Activated T-cell treated with anti-CD3 and anti-CD28 coated beads, Interleukin-2, amount 50 U/mL, for 72 hours (primary cell): ENCODE measurements around the gene TENT4B. TPM values are rescaled to one million over a fixed set of nuclear protein-coding genes. Genes with fewer than 3 reads are reported as not detected.
"Not testable (repeated sequence)": the region's sequence is repeated elsewhere in the genome, so short reads cannot be mapped to it uniquely, and the experiment has no call there.

Source experiments
- ATAC-seq, 2 donors: fragments of 150-1000 bp; cut with Tn5 transposase; replicated peaks in 1 of 2; 2 replicates each; pipeline ENCODE4 v1.10.0; 2021; ENCODE audit warnings: moderate library complexity in 2 of 2, mild to moderate bottlenecking in 1 of 2
- DNase-seq, 2 donors: peaks; one replicate each; pipeline ENCODE4 v3.0.0; 2021 to 2022; ENCODE audit warnings: mixed read lengths in 1 of 2
- H3K27ac Mint-ChIP-seq: one replicate; pipeline ENCODE4 v1.8.0; 2022; ENCODE audit warnings: mild to moderate bottlenecking, moderate library complexity, mixed read lengths
- H3K27me3 Mint-ChIP-seq: one replicate; pipeline ENCODE4 v1.8.0; 2022; ENCODE audit warnings: low read depth, mixed read lengths
- H3K36me3 Mint-ChIP-seq, 2 donors: one replicate each; pipeline ENCODE4 v1.8.0; 2022; ENCODE audit warnings: mixed read lengths in 2 of 2, mild to moderate bottlenecking in 1 of 2; ENCODE audit not compliant: insufficient read depth in 2 of 2
- H3K4me1 Mint-ChIP-seq: one replicate; pipeline ENCODE4 v1.8.0; 2022; ENCODE audit warnings: low read depth, mixed read lengths
- H3K4me3 Mint-ChIP-seq, 2 donors: one replicate each; pipeline ENCODE4 v1.8.0; 2022; ENCODE audit warnings: mild to moderate bottlenecking in 2 of 2, mixed read lengths in 2 of 2, moderate library complexity in 2 of 2
- H3K9me3 Mint-ChIP-seq, 2 donors: one replicate each; pipeline ENCODE4 v1.8.0; 2022; ENCODE audit warnings: mixed read lengths in 2 of 2
- total RNA-seq, 2 donors: library from RNA; stranded (reverse); gene quantifications; one replicate each; pipeline ENCODE4 v1.2.3, GENCODE V29; 2022

Gene TENT4B
- total RNA-seq, 2 donors from 2014 or later = 27.5 to 29.0 TPM

GRCh38 chr16:50235581-50235980 is 82.5 kb downstream of the TENT4B start:
- Mint-ChIP-seq H3K9me3 (no peaks in the 10 kb centered on the region), H3K27me3 (no peaks in the 10 kb centered on the region), H3K4me1 (peaks cover 6% of the 10 kb centered on the region), H3K4me3 (no peak overlapping the region), H3K36me3 (no peaks in the 10 kb centered on the region), H3K27ac (no peak overlapping the region)
- DNase-seq (no peak), ATAC-seq (no peak)

- H3K36me3 Mint-ChIP-seq = no peaks in the 10 kb centered on the region
- peak overlapping the region; percentile 14 for H3K27ac Mint-ChIP-seq
- H3K27me3 Mint-ChIP-seq = no peaks in the 10 kb centered on the region
- DNase-seq (no peak), ATAC-seq (no peak)
- H3K4me1 Mint-ChIP-seq = peaks cover 6% of the 10 kb centered on the region
- H3K9me3 Mint-ChIP-seq = no peaks in the 10 kb centered on the region
- no peak overlapping the region for H3K4me3 Mint-ChIP-seq
Observed at GRCh38 chr16:50238314-50238713, 85.2 kb downstream of the TENT4B start.

GRCh38 chr16:50238868-50239301 is 85.8 kb downstream of the TENT4B start:
- Mint-ChIP-seq H3K27me3 (no peaks in the 10 kb centered on the region), H3K27ac (peak overlapping the region; percentile 14), H3K9me3 (no peaks in the 10 kb centered on the region), H3K4me1 (peaks cover 6% of the 10 kb centered on the region), H3K36me3 (no peaks in the 10 kb centered on the region), H3K4me3 (no peak overlapping the region)
- peak; percentile 25 to 37 for ATAC-seq
- DNase-seq = no peak

GRCh38 chr16:50243024-50243423 is 89.9 kb downstream of the TENT4B start:
- not testable (repeated sequence) for ATAC-seq, H3K4me3 Mint-ChIP-seq, H3K36me3 Mint-ChIP-seq, H3K9me3 Mint-ChIP-seq, H3K27me3 Mint-ChIP-seq, DNase-seq, H3K27ac Mint-ChIP-seq
- H3K4me1 Mint-ChIP-seq = peaks cover 21% of the 10 kb centered on the region

- H3K4me1 Mint-ChIP-seq = peaks cover 15% of the 10 kb centered on the region
- DNase-seq (no peak), ATAC-seq (no peak)
- H3K4me3 Mint-ChIP-seq = no peak overlapping the region
- H3K27ac Mint-ChIP-seq = no peak overlapping the region
- H3K27me3 Mint-ChIP-seq = no peaks in the 10 kb centered on the region
- no peaks in the 10 kb centered on the region for H3K36me3 Mint-ChIP-seq
- no peaks in the 10 kb centered on the region for H3K9me3 Mint-ChIP-seq
Observed at GRCh38 chr16:50244140-50244503, 91.0 kb downstream of the TENT4B start.

GRCh38 chr16:50244504-50245416 is 91.7 kb downstream of the TENT4B start:
- no peaks in the 10 kb centered on the region for H3K27me3 Mint-ChIP-seq
- no peaks in the 10 kb centered on the region for H3K36me3 Mint-ChIP-seq
- no peaks in the 10 kb centered on the region for H3K9me3 Mint-ChIP-seq
- H3K27ac Mint-ChIP-seq = peak overlapping the region; percentile 84
- H3K4me1 Mint-ChIP-seq = peaks cover 15% of the 10 kb centered on the region
- no peak for DNase-seq
- ATAC-seq = no peak
- H3K4me3 Mint-ChIP-seq = peak overlapping the region; percentile 87

- H3K4me3 Mint-ChIP-seq = peak overlapping the region; percentile 87
- H3K9me3 Mint-ChIP-seq = no peaks in the 10 kb centered on the region
- ATAC-seq (peak; percentile 85 to 87), DNase-seq (peak; percentile 78 to 80)
- peaks cover 15% of the 10 kb centered on the region for H3K4me1 Mint-ChIP-seq
- no peaks in the 10 kb centered on the region for H3K36me3 Mint-ChIP-seq
- H3K27me3 Mint-ChIP-seq = no peaks in the 10 kb centered on the region
- peak overlapping the region; percentile 84 for H3K27ac Mint-ChIP-seq
Observed at GRCh38 chr16:50245417-50246298, 92.6 kb downstream of the TENT4B start.

GRCh38 chr16:50246299-50247122 is 93.4 kb downstream of the TENT4B start:
- Mint-ChIP-seq H3K4me3 (peak overlapping the region; percentile 84 to 87), H3K36me3 (no peaks in the 10 kb centered on the region), H3K27me3 (no peaks in the 10 kb centered on the region), H3K9me3 (no peaks in the 10 kb centered on the region), H3K4me1 (peaks cover 15% of the 10 kb centered on the region), H3K27ac (peak overlapping the region; percentile 65)
- ATAC-seq (peak; percentile 8 to 18), DNase-seq (peak; percentile 34 to 40)

GRCh38 chr16:50247123-50247905 is 94.2 kb downstream of the TENT4B start:
- Mint-ChIP-seq H3K4me3 (peak overlapping the region; percentile 84 to 87), H3K27ac (peak overlapping the region; percentile 91), H3K9me3 (no peaks in the 10 kb centered on the region), H3K4me1 (peaks cover 15% of the 10 kb centered on the region), H3K36me3 (no peaks in the 10 kb centered on the region), H3K27me3 (no peaks in the 10 kb centered on the region)
- no peak for ATAC-seq
- DNase-seq = no peak

- Mint-ChIP-seq H3K4me1 (peaks cover 15% of the 10 kb centered on the region), H3K27me3 (no peaks in the 10 kb centered on the region), H3K36me3 (no peaks in the 10 kb centered on the region), H3K27ac (peak overlapping the region; percentile 91), H3K4me3 (peak overlapping the region; percentile 16 to 75), H3K9me3 (no peaks in the 10 kb centered on the region)
- ATAC-seq (no peak), DNase-seq (no peak)
Observed at GRCh38 chr16:50247906-50248608, 95.0 kb downstream of the TENT4B start.

GRCh38 chr16:50248845-50249244 is 95.7 kb downstream of the TENT4B start:
- DNase-seq (no peak), ATAC-seq (no peak)
- Mint-ChIP-seq H3K4me3 (no peak overlapping the region), H3K9me3 (no peaks in the 10 kb centered on the region), H3K27me3 (no peaks in the 10 kb centered on the region), H3K27ac (no peak overlapping the region), H3K36me3 (no peaks in the 10 kb centered on the region), H3K4me1 (peaks cover 15% of the 10 kb centered on the region)
